ENCODE data around the gene TCF7L1.
"Not testable (repeated sequence)": the region's sequence is repeated elsewhere in the genome, so short reads cannot be mapped to it uniquely, and the experiment has no call there.

TCF7L1 gene

DNA sequence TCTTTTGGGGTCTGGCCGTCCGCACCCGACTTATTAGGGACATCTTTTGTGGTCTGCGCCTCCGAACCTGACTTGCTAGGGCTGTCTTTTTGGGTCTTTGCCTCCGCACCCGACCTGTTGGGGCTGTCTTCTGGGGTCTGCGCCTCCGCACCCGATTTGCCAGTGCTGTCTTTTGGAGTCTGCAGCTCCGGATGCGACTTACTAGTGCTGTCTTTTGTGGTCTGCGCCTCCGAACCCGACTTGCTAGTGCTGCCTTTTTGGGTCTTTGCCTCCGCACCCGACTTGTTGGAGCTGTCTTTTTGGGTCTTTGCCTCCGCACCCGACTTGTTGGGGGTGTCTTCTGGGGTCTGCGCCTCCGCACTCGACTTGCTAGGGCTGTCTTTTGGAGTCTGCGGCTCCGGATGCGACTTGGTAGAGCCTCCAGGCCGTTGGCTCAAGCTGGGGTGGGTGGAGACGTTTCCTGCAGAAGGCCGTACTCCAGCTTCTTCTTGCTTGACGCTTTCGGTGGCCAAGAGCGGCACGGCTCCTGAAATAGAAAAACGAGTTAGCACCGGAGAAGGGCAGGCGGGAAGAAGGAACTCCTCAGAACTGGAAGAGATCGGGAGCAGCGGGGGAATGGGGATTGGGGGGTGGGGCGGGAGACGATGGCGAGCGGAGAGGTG lies 194.1 kb downstream of the TCF7L1 start:
- Histone ChIP-seq H3K4me1 (ENCODE audit: insufficient read depth, poor library complexity, severe bottlenecking) (peaks cover 10% of the 10 kb centered on the region), H3K36me3 (ENCODE audit: low read depth) (peaks cover 46% of the 10 kb centered on the region), H3K9me3 (ENCODE audit: severe bottlenecking) (no peaks in the 10 kb centered on the region), H3K27ac (ENCODE audit: poor library complexity, severe bottlenecking) (peak overlapping the region; percentile 50), H3K27me3 (ENCODE audit: insufficient read depth, poor library complexity, severe bottlenecking) (no peaks in the 10 kb centered on the region), H3K4me3 (ENCODE audit: severe bottlenecking) (peak overlapping the region; percentile 52)
- DNase-seq (ENCODE audit: low spot score) (no peak), ATAC-seq (ENCODE audit: low read depth) (peak; percentile 40)
- TF ChIP-seq, protein P1, sequence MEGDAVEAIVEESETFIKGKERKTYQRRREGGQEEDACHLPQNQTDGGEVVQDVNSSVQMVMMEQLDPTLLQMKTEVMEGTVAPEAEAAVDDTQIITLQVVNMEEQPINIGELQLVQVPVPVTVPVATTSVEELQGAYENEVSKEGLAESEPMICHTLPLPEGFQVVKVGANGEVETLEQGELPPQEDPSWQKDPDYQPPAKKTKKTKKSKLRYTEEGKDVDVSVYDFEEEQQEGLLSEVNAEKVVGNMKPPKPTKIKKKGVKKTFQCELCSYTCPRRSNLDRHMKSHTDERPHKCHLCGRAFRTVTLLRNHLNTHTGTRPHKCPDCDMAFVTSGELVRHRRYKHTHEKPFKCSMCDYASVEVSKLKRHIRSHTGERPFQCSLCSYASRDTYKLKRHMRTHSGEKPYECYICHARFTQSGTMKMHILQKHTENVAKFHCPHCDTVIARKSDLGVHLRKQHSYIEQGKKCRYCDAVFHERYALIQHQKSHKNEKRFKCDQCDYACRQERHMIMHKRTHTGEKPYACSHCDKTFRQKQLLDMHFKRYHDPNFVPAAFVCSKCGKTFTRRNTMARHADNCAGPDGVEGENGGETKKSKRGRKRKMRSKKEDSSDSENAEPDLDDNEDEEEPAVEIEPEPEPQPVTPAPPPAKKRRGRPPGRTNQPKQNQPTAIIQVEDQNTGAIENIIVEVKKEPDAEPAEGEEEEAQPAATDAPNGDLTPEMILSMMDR (IDR thresholded peaks at IDR 0.05; ENCODE audit: poor library complexity, severe bottlenecking) = no peak

DNA sequence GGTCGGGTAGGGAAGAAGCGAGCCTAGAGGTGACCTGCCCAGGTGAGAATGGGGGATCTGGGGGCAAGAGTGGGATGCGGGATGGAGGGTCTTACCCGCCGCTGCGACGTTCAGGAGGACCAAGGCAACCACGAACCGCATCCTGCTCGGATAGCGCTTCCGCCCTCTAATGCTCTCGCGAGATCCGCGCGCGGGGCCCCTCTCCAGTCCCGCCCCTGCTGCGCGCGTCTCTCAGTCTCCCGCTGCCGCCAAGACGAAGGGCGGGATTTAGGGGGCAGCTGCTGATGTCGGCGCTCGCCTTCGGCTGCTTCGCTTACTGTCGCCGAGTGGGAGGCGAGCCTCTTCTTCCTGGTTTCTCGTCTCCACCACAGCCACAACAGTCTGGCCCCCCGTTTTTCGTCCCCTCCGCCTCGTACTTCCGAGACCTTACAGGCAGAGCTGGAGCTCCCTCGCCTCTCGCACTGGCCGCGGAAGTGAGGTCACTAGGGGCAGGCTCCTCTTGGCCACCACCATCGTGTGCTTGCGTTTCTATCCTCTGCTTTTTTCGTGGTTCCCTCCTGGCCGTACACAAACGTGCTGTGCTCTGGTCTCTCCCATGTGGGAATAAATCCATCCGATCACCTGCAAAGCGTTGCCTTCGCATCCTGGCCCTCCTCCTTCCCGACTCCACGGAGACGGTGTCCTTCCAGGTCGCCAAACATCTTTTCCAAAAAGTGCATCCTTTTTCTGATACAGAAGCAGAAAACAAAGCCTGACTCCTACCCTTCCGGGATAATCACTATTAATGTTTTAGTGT lies 194.8 kb downstream of the TCF7L1 start, which contains the start of gene TGOLN2:
Gene TGOLN2, minus strand, starts transcription at position 168 of the 796 bp plus-strand sequence. Its CDS starts 27 bp downstream, at position 141.
- TF ChIP-seq, protein P1 (IDR thresholded peaks at IDR 0.05; ENCODE audit: poor library complexity, severe bottlenecking) = no peak
- peak; percentile 94 for ATAC-seq (ENCODE audit: low read depth)
- peak within 1 kb of the TSS; percentile 52 for H3K4me3 ChIP-seq (ENCODE audit: severe bottlenecking)
- no peaks in the 10 kb centered on the region for H3K9me3 ChIP-seq (ENCODE audit: severe bottlenecking)
- H3K27me3 ChIP-seq (ENCODE audit: insufficient read depth, poor library complexity, severe bottlenecking) = no peaks in the 10 kb centered on the region
- peak within 1 kb of the TSS; percentile 50 for H3K27ac ChIP-seq (ENCODE audit: poor library complexity, severe bottlenecking)
- peaks cover 39% of the 10 kb centered on the region for H3K36me3 ChIP-seq (ENCODE audit: low read depth)
- peak; percentile 90 for DNase-seq (ENCODE audit: low spot score)
- peaks cover 10% of the 10 kb centered on the region for H3K4me1 ChIP-seq (ENCODE audit: insufficient read depth, poor library complexity, severe bottlenecking)

DNA sequence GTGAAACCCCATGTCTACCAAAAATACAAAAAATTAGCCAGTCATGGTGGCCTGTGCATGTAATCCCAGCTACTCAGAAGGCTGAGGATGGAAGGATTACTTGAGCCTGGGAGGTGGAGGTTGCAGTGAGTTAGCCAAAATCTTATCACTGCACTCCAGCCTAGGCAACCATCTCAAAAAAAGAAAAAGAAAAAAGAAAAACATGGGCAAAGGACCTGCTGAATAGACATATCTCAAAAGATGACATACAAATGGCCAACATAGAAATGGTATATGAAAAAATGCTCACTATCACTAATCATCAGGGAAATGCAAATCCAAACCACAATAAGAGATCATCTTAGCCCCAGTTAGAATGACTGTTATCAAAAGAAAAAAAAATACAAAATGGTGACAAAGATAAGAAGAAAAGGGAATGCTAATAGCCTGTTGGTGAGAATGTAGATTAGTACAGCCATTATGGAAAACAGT lies 196.0 kb downstream of the TCF7L1 start:
- Histone ChIP-seq H3K9me3 (ENCODE audit: severe bottlenecking) (no peaks in the 10 kb centered on the region), H3K36me3 (ENCODE audit: low read depth) (peaks cover 27% of the 10 kb centered on the region), H3K4me1 (ENCODE audit: insufficient read depth, poor library complexity, severe bottlenecking) (peaks cover 10% of the 10 kb centered on the region), H3K4me3 (ENCODE audit: severe bottlenecking) (no peak overlapping the region), H3K27me3 (ENCODE audit: insufficient read depth, poor library complexity, severe bottlenecking) (no peaks in the 10 kb centered on the region), H3K27ac (ENCODE audit: poor library complexity, severe bottlenecking) (no peak overlapping the region)
- no peak for ATAC-seq (ENCODE audit: low read depth)
- DNase-seq (ENCODE audit: low spot score) = no peak
- TF ChIP-seq, protein P1 (IDR thresholded peaks at IDR 0.05; ENCODE audit: poor library complexity, severe bottlenecking) = no peak

DNA sequence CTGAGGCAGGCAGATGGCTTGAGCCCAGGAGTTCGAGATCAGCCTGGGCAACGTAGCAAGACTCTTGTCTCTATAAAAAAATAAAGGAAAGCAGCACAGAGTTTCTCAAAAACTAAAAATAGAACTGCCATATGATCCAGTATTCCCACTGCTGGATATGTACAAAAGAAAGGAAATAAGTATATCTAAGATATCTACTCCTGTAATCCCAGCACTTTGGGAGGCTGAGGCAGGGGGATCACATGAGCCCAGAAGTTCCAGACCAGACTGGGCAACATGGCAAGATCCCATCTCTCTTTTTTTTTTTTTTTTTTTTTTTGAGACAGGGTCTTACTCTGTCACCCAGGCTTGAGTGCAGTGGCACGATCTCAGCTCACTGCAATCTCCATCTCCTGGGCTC lies 196.5 kb downstream of the TCF7L1 start:
- H3K4me1 ChIP-seq (ENCODE audit: insufficient read depth, poor library complexity, severe bottlenecking) = peaks cover 10% of the 10 kb centered on the region
- not testable (repeated sequence) for DNase-seq (ENCODE audit: low spot score); H3K27me3 ChIP-seq (ENCODE audit: insufficient read depth, poor library complexity, severe bottlenecking); H3K4me3 ChIP-seq (ENCODE audit: severe bottlenecking); H3K27ac ChIP-seq (ENCODE audit: poor library complexity, severe bottlenecking); ATAC-seq (ENCODE audit: low read depth); H3K9me3 ChIP-seq (ENCODE audit: severe bottlenecking)
- H3K36me3 ChIP-seq (ENCODE audit: low read depth) = peaks cover 22% of the 10 kb centered on the region

DNA sequence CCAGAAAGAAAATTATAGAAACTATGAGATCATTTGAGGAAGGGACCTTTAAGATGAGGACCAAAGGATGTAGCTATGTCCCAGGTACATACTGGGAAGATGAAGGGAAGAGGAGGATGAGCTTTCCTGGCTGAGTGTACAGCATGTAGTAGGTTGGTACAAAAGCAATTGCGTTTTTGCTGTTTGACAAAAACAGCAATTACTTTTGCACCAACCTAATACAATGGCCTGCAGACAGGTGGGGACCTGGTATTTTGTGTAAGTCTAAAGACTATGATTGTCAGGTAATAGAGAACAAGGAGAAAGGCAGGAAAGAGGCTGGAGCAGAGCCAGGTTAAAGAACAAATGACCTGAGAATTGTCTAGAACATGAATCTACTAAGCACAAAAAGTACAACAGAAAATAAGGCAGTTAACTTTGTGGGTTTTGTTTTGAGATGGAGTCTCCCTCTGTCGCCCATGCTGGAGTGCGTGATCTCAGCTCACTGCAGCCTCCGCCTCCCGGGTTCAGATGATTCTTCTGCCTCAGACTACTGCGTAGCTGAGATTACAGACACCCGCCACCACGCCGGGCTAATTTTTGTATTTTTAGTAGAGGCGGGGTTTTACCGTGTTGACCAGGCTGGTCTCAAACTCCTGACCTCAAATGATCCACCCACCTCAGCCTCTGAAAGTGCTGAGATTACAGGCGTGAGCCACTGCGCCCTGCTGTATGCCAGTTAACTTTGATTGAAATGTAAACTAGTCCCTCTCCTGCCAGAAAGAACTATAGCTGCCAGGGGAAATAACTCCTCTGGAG lies 197.8 kb downstream of the TCF7L1 start:
- peaks cover 4% of the 10 kb centered on the region for H3K4me1 ChIP-seq (ENCODE audit: insufficient read depth, poor library complexity, severe bottlenecking)
- DNase-seq (ENCODE audit: low spot score) (no peak), ATAC-seq (ENCODE audit: low read depth) (no peak)
- no peak overlapping the region for H3K27ac ChIP-seq (ENCODE audit: poor library complexity, severe bottlenecking)
- TF ChIP-seq, protein P1 (IDR thresholded peaks at IDR 0.05; ENCODE audit: poor library complexity, severe bottlenecking) = no peak
- H3K9me3 ChIP-seq (ENCODE audit: severe bottlenecking) = no peaks in the 10 kb centered on the region
- peaks cover 10% of the 10 kb centered on the region for H3K36me3 ChIP-seq (ENCODE audit: low read depth)
- no peaks in the 10 kb centered on the region for H3K27me3 ChIP-seq (ENCODE audit: insufficient read depth, poor library complexity, severe bottlenecking)
- H3K4me3 ChIP-seq (ENCODE audit: severe bottlenecking) = no peak overlapping the region

DNA sequence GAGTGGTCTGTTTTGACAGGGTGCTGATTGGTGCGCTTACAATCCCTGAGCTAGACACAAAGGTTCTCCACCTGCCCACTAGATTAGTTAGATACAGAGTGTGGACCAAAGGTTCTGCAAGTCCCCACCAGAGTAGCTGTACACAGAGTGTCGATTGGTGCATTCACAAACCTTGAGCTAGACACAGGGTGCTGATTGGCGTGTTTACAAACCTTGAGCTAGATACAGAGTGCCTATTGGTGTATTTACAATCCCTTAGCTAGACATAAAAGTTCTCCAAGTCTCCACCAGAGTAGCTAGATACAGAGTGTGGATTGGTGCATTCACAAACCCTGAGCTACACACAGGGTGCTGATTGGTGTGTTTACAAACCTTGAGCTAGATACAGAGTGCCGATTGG lies 200.7 kb downstream of the TCF7L1 start:
- not testable (repeated sequence) for H3K36me3 ChIP-seq (ENCODE audit: low read depth); ATAC-seq (ENCODE audit: low read depth); H3K4me1 ChIP-seq (ENCODE audit: insufficient read depth, poor library complexity, severe bottlenecking)

More for the DNA sequence above, 200.7 kb downstream of the TCF7L1 start:
- not testable (repeated sequence) for H3K9me3 ChIP-seq (ENCODE audit: severe bottlenecking); H3K27ac ChIP-seq (ENCODE audit: poor library complexity, severe bottlenecking); H3K27me3 ChIP-seq (ENCODE audit: insufficient read depth, poor library complexity, severe bottlenecking); H3K4me3 ChIP-seq (ENCODE audit: severe bottlenecking); DNase-seq (ENCODE audit: low spot score)
